A172 (cell line): ENCODE results near the gene EMC10. TPM values are rescaled to one million over a fixed set of nuclear protein-coding genes. Genes with fewer than 3 reads are reported as not detected.

ENCODE experiments used
- total RNA-seq: library from RNA; depleted of rRNA; stranded (reverse); fragments of >200 nt; shearing (Covaris generic); gene quantifications from 2 replicates; pipeline ENCODE4 v1.2.3, GENCODE V29; 2014; rRNA removed

EMC10 gene
- total RNA-seq, 1 experiment from 2014 or later: 64.7 TPM

Other genes starting within 250 kb of the EMC10 start
- 0.22 TPM in 1 of 2 replicates, not detected in the other for gene KCNC3, start 147.1 kb upstream of the EMC10 start, total RNA-seq
- 0.07 and 0.16 TPM in 2 replicates for gene NAPSA, start 110.9 kb upstream of the EMC10 start, total RNA-seq
- 96.8 and 97.3 TPM in 2 replicates for gene NR1H2, start 100.0 kb upstream of the EMC10 start, total RNA-seq
- 57.5 and 79.9 TPM in 2 replicates for gene POLD1, start 92.2 kb upstream of the EMC10 start, total RNA-seq
- 0.07 and 0.14 TPM in 2 replicates for gene SPIB, start 57.6 kb upstream of the EMC10 start, total RNA-seq
- gene MYBPC2, start 43.6 kb upstream of the EMC10 start, total RNA-seq: not detected in 2 replicates
- 1.6 TPM in 1 of 2 replicates, not detected in the other for gene GARIN5A, start 341 bp downstream of the EMC10 start, total RNA-seq
- 38.4 and 44.4 TPM in 2 replicates for gene JOSD2, start 34.7 kb downstream of the EMC10 start, total RNA-seq
- gene ASPDH, start 37.4 kb downstream of the EMC10 start, total RNA-seq: 0.36 TPM in 1 of 2 replicates, not detected in the other
- 12.3 and 13.5 TPM in 2 replicates for gene LRRC4B, start 91.9 kb downstream of the EMC10 start, total RNA-seq
- gene SYT3, start 163.4 kb downstream of the EMC10 start, total RNA-seq: 1.9 and 2.2 TPM in 2 replicates
- 2.1 TPM in 1 of 2 replicates, not detected in the other for gene C19orf81, start 172.9 kb downstream of the EMC10 start, total RNA-seq
- 0.40 and 0.48 TPM in 2 replicates for gene SHANK1, start 243.3 kb downstream of the EMC10 start, total RNA-seq
- 4.8 and 7.9 TPM in 2 replicates for gene CLEC11A, start 246.9 kb downstream of the EMC10 start, total RNA-seq